ENCODE results near the gene CUX1.
"Not testable (repeated sequence)": the region's sequence is repeated elsewhere in the genome, so short reads cannot be mapped to it uniquely, and the experiment has no call there.

The CUX1 gene

DNA sequence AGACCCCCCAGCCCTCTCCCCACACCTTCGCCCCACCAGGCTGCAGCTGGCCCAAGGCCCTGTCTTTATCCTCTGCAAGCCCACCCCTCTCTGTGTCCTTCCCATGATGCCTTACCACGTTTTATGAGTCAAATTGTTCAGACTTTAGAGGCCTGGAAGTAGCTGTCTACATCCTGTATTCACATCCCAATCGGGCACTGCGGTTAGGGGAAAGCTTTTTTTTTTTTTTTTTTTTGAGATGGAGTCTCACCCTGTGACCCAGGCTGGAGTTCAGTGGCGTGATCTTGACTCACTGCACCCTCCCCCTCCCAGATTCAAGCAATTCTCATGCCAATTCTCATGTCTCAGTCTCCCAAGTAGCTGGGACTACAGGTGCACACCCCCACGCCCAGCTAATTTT, 347.7 kb downstream of the CUX1 start:
- in situ Hi-C loops (cut with MboI; ENCODE audit: low sequenced_read_pairs): no loop called here

- in situ Hi-C loops (cut with MboI; ENCODE audit: low sequenced_read_pairs): no loop called here
These were observed 349.8 kb downstream of the CUX1 start for GRCh38 chr7:102167254-102167653.

- in situ Hi-C loops (cut with MboI; ENCODE audit: low sequenced_read_pairs): no loop called here
These were observed 352.4 kb downstream of the CUX1 start for GRCh38 chr7:102169651-102170392.

- in situ Hi-C loops (cut with MboI; ENCODE audit: low sequenced_read_pairs): no loop called here
These were observed 353.1 kb downstream of the CUX1 start for GRCh38 chr7:102170393-102170970.

GRCh38 chr7:102173669-102174068, 356.2 kb downstream of the CUX1 start:
- in situ Hi-C loops (cut with MboI; ENCODE audit: low sequenced_read_pairs): no loop called here

- in situ Hi-C loops (cut with MboI; ENCODE audit: low sequenced_read_pairs): no loop called here
These were observed 358.2 kb downstream of the CUX1 start for GRCh38 chr7:102175423-102176170.

DNA sequence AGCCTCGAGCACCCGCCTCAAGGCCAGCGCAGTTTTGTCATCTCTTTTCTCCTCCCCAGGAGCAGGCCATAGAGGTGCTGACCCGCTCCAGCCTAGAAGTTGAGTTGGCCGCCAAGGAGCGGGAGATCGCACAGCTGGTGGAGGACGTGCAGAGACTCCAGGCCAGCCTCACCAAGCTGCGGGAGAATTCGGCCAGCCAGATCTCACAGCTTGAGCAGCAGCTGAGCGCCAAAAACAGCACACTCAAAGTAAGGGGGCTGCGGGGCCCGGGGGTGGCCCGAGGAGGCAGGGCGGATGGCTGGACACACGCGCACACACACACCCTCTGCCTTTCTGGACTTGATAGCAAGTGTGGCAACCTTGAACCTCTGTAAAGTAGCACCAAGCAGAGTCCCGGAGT, 361.0 kb downstream of the CUX1 start:
- in situ Hi-C loops (cut with MboI; ENCODE audit: low sequenced_read_pairs): no loop called here

- in situ Hi-C loops (cut with MboI; ENCODE audit: low sequenced_read_pairs): no loop called here
These were observed 363.3 kb downstream of the CUX1 start for GRCh38 chr7:102180727-102181126.

DNA sequence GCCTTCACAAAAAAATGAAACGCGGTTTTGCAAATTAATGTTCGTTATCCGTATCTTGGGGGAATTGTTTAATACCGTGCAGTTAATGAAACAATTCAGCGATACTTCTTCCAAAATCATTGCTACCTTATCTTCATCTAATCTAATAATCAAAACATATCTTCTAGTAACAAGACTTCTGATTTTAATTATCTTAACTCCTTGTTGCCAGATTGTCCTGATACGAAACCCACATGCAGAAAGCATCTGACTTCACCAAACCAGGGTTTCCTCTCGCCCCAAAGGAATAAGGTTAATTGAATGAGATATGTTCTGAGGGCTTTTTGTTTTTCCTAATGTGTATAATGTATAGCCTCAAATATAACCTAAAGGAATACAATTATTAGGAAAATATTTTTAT, 364.1 kb downstream of the CUX1 start:
- in situ Hi-C loops (cut with MboI; ENCODE audit: low sequenced_read_pairs): no loop called here

DNA sequence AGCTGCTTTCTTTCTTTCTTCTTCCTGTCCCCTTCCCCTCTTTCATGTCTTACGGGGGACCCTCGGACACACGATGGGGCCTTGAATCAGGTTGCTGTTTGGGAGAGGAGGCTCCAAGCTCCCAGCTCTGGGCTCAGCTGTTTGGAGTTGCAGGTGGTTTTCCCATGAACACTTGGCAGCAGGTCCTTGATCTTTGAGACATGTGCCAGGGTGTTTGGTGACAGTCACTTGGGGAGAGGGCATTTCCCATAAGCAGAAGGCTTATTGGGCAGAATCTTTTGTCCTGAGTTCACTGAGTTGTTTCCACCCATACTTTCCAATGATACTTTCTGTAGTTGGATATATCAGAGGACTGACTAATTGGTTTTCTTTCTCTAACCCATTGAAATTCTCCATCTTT, 364.6 kb downstream of the CUX1 start:
- in situ Hi-C loops (cut with MboI; ENCODE audit: low sequenced_read_pairs): no loop called here

DNA sequence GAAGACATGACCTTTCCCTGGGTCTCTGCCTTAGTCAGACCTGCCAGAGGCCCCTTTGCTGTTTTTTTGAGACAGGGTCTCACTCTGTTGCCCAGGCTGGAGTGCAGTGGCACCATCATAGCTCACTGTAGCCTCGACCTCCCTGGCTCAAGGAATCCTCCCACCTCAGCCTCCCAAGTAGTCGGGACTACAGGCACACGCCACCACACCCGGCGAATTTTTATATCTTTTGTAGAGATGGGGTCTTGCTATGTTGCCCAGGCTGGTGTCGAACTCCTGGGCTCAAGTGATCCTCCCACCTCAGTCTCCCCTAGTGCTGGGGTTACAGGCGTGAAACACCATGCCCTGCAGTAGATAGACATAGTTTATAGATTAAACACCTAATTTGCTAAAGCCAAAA, 366.4 kb downstream of the CUX1 start:
- in situ Hi-C loops (cut with MboI; ENCODE audit: low sequenced_read_pairs): not testable (repeated sequence)

DNA sequence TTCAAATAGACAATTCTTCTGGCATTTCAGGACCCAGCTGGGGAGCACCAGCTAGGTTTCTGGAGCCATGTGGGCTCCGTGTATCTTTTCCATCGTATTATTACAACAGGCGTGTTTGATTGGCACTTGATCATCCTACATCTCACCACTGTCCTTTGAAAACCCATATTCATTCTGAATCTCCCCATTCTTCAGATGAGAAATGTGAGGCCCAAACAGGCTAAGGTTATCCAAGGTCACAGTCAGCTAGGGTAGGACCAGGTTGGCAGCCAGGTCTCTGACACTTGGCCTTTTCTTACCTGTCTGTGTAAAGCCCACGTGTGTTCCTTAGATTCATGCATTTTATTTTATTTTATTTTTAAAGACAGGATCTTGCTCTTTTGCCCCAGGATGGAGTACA, 366.9 kb downstream of the CUX1 start:
- in situ Hi-C loops (cut with MboI; ENCODE audit: low sequenced_read_pairs): no loop called here

GRCh38 chr7:102185796-102186195, 368.4 kb downstream of the CUX1 start:
- in situ Hi-C loops (cut with MboI; ENCODE audit: low sequenced_read_pairs): no loop called here

DNA sequence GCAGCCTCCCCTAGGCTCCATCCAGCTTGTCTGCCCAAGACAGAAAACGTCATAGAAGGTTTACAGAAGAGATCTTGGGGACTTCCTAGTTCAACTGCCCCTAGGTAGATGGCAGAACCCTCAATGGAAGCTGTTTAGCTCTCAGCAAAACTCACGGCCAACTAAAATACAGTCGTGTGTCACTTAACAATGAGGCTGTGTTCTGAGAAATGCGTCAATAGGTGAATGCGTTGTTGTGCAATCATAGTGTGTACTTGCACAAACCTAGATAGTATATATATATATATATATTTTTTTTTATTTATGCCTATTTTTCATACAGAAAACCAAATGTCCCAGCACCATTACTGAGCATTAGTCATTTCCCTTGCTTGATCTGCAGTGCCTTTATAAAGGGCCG, 368.9 kb downstream of the CUX1 start:
- in situ Hi-C loops (cut with MboI; ENCODE audit: low sequenced_read_pairs): no loop called here

GRCh38 chr7:102188746-102189145, 371.3 kb downstream of the CUX1 start:
- in situ Hi-C loops (cut with MboI; ENCODE audit: low sequenced_read_pairs): no loop called here

DNA sequence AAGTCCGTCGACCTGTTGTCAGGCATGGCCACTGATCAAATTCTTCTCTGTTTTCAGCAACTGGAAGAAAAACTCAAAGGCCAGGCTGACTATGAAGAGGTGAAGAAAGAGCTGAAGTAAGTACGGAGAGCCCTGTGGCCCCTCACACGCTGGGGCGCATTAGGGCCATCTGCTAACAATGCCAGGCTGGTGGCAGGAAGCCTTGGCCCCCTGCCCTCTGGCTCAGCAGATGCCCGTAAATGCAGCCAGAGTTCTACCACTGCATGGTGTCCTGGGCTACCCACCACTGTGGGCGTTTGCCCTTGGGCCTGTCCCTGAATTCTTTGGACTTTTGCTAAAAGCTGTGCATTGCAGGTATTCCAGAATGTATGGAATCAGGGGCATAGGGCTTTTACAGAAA, 372.3 kb downstream of the CUX1 start:
- in situ Hi-C loops (cut with MboI; ENCODE audit: low sequenced_read_pairs): no loop called here

DNA sequence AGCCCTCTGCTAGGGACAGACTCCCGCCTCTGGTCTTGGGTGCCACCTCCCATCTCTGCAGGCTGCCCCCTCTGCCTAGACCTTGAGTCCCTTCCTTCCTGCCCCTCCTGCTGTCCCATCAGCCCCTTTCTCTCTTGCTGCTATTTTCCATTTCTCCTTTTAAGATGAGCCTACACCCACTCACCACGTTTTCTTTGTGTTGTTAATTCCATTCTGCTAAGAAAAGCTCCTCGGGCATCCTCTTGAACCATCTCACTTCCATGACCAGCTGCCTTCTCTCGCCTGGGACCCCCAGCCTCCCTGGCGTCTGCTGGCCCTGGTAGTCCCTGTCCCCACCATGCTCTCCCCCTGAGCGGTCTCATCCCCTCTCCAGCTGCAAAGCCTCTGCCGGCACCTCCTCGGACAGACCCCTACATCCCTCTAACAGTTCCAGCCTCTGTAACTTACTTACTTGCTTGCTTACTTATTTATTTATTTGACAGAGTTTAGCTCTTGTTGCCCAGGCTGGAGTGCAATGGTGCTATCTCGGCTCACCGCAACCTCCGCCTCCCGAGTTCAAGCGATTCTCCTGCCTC, 373.4 kb downstream of the CUX1 start:
- in situ Hi-C loops (cut with MboI; ENCODE audit: low sequenced_read_pairs): no loop called here

- in situ Hi-C loops (cut with MboI; ENCODE audit: low sequenced_read_pairs): no loop called here
These were observed 374.3 kb downstream of the CUX1 start for GRCh38 chr7:102191556-102192379.

DNA sequence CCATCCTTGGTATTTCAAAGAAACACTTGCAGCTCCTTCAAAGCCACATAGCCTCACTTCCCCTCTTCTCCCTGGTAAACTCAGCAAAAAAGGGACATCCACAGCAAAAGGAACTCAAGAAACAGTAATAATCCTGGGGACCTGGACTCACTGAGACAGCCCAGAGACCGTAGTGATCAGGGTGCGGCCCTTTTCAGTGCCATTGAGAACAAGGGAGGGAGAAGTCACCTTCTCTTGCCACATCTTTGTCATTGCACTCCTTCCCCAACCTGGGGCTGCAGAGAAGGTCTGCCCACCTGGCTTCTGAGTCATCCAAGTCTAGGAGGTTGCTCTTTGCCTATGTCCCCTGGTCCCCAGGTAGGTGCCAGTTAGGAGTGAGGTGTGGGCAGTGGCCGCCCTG, 375.4 kb downstream of the CUX1 start:
- in situ Hi-C loops (cut with MboI; ENCODE audit: low sequenced_read_pairs): no loop called here

DNA sequence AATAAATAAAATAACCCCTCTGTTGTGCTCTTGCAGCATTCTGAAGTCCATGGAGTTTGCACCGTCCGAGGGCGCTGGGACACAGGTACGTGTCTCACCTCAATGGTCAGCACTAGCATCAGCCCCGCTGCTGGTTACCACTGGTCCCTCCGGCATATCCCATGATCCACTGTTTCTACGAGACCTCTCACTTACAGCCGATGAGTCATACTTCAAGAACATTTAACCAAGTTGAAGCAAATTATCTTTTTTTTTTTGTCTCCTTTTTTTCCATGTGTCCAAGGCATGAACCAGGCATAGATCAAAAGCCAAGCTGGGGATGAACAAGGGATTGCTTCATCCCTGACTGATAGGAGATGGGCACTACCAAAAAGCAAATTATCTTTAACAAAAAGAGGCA, 376.4 kb downstream of the CUX1 start:
- in situ Hi-C loops (cut with MboI; ENCODE audit: low sequenced_read_pairs): no loop called here

DNA sequence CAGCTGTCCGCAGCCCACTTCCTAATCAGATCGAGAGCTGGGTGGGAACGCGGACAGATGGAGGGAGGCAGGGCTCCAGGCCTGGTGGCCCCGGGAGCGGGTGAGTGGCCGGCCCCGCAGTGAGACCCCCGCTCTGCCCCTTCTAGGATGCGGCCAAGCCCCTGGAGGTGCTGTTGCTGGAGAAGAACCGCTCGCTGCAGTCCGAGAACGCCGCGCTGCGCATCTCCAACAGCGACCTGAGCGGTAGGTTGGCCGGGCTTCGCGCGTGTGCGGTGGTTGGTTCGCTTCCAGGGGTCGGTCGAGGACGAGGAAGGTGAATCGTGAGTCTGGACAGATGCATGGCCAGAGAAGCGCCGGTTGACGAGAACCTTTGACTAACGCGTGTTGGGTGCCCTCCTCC, 377.9 kb downstream of the CUX1 start:
- in situ Hi-C loops (cut with MboI; ENCODE audit: low sequenced_read_pairs): no loop called here

All from hTERT RPE-1 (cell line).